OCI-LY7 (cell line): ENCODE measurements around the gene DERL3. TPM values are rescaled to one million over a fixed set of nuclear protein-coding genes. Genes with fewer than 3 reads are reported as not detected.

Experiments
- BruUV-seq: library from RNA; stranded (reverse); fragments of 400-500 nt; replicated peaks from 2 replicates; lab custom pipeline; 2021; lab: Mats Ljungman, UMichigan
- CTCF ChIA-PET: fragments of 300-600 bp; sonication (Branson Sonifier 250); formaldehyde crosslinking; loops from one replicate; lab custom pipeline; 2022; ENCODE audit warnings: antibody characterized with exemption; ENCODE audit not compliant: unreplicated experiment; lab: Charles Lee
- POLR2A ChIA-PET: fragments of 300-600 bp; sonication (Branson Sonifier 250); formaldehyde crosslinking; loops from one replicate; lab custom pipeline; 2022; ENCODE audit warnings: antibody characterized with exemption; lab: Charles Lee
- DNase-seq: peaks from one replicate; pipeline ENCODE4 v3.0.0-alpha.2; 2015; ENCODE audit warnings: low spot score
- H2AFZ ChIP-seq: fragments of 200-600 bp; sonication (generic), shearing (Covaris generic); 2 replicates; pipeline ENCODE4 v1.6.1; 2014; ENCODE audit warnings: mild to moderate bottlenecking, antibody characterized with exemption, low read length, moderate library complexity
- H3K27ac ChIP-seq: fragments of 200-600 bp; sonication (generic); 2 replicates; pipeline ENCODE4 v1.5.1; 2014; ENCODE audit warnings: mixed run types, low read depth, mild to moderate bottlenecking, moderate library complexity, low read length, inconsistent platforms; ENCODE audit not compliant: poor library complexity, severe bottlenecking
- H3K36me3 ChIP-seq: fragments of 200-600 bp; sonication (generic); 2 replicates; pipeline ENCODE4 v1.6.1; 2014; ENCODE audit warnings: mild to moderate bottlenecking, antibody characterized with exemption, low read length, moderate library complexity, mixed read lengths; ENCODE audit not compliant: insufficient read depth
- H3K4me1 ChIP-seq: fragments of 200-600 bp; sonication (generic); 2 replicates; pipeline ENCODE4 v1.5.1; 2014; ENCODE audit warnings: mild to moderate bottlenecking, low read length; ENCODE audit not compliant: insufficient read depth, poor library complexity, severe bottlenecking
- H3K4me2 ChIP-seq: fragments of 200-600 bp; sonication (generic); 2 replicates; pipeline ENCODE4 v1.6.1; 2014; ENCODE audit warnings: mild to moderate bottlenecking, low read length
- H3K4me3 ChIP-seq: fragments of 200-600 bp; sonication (generic); 2 replicates; pipeline ENCODE4 v1.5.1; 2014; ENCODE audit warnings: mild to moderate bottlenecking, low read depth, low read length; ENCODE audit not compliant: poor library complexity, severe bottlenecking
- H3K79me2 ChIP-seq: fragments of 200-600 bp; sonication (generic); 2 replicates; pipeline ENCODE4 v1.6.1; 2016; ENCODE audit warnings: low read depth, mild to moderate bottlenecking, low read length, moderate library complexity, mixed read lengths; ENCODE audit not compliant: insufficient read depth
- H3K9me2 ChIP-seq: fragments of 200-600 bp; sonication (generic); 2 replicates; pipeline ENCODE4 v1.6.1; 2016; ENCODE audit warnings: mild to moderate bottlenecking, low read length, mixed read lengths; ENCODE audit not compliant: insufficient read depth
- H3K9me3 ChIP-seq: fragments of 200-600 bp; sonication (generic); 2 replicates; pipeline ENCODE4 v1.6.1; 2014; ENCODE audit warnings: mild to moderate bottlenecking, mixed run types, low read length, mixed read lengths
- H4K20me1 ChIP-seq: fragments of 200-600 bp; sonication (generic); 2 replicates; pipeline ENCODE4 v1.6.1; 2014; ENCODE audit warnings: mild to moderate bottlenecking, antibody characterized with exemption, low read length, moderate library complexity, mixed read lengths; ENCODE audit not compliant: insufficient read depth
- EZH2phosphoT487 ChIP-seq: fragments of 200-600 bp; sonication (generic); IDR thresholded peaks from 2 replicates; pipeline ENCODE4 v1.6.1; 2018; ENCODE audit warnings: low read depth, borderline replicate concordance, mild to moderate bottlenecking, mixed run types, antibody characterized with exemption, low read length, moderate library complexity, mixed read lengths
- intact Hi-C: fragments of 100-400 bp; cut with micrococcal nuclease; formaldehyde crosslinking; loops from one replicate; pipeline ENCODE4 v1.10.0; 2022; ENCODE audit not compliant: unreplicated experiment
- total RNA-seq, 2 experiments: library from RNA; depleted of rRNA in 1 of 2; stranded (reverse); fragments of >200 nt in 1 of 2; shearing (Covaris generic) in 1 of 2; gene quantifications; 2 replicates each; pipeline ENCODE4 v1.2.3, GENCODE V29; 2014 to 2022
- TF ChIP-seq, protein P1 (sequence below): fragments of 200-600 bp; sonication (generic); conservative IDR thresholded peaks from 2 replicates; pipeline ENCODE4 v1.5.1; 2014; ENCODE audit warnings: mild to moderate bottlenecking, antibody characterized with exemption, low read length, moderate library complexity, mixed read lengths

The DERL3 gene
- total RNA-seq, 2 experiments from 2014 or later, result 44.6 to 52.1 TPM

DNA sequence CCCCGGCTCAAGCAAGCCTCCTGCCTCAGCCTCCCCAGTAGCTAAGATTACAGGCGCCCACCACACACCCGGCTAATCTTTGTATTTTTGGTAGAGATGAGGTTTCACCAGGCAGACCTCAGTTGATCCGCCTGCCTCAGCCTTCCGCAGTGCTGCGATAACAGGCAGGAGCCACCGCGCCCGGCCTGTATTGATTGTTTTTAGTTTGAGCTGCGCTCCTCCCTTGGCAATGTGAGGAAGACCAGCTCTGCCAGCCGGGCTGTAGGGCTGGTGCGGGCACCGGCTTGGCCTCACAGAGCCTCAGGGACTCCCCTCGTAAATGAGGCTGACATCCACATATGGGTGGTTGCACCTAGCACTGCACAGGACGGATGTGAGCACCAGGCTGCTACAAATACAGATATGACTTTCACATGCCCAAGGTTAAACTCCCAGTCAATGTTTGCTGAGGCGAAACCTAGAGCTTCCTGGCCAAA is 11.4 kb upstream of the DERL3 start:
- Histone ChIP-seq H4K20me1 (no peaks in the 10 kb centered on the region), H3K4me3 (no peak overlapping the region), H3K79me2 (no peaks in the 10 kb centered on the region), H3K36me3 (no peaks in the 10 kb centered on the region), H2AFZ (peak overlapping the region; percentile 34; the same call in 1 of the 2 replicates), H3K27ac (peak overlapping the region; percentile 21), H3K9me2 (no peaks in the 10 kb centered on the region), H3K4me1 (peaks cover 66% of the 10 kb centered on the region), H3K4me2 (peak overlapping the region; percentile 72), H3K9me3 (no peaks in the 10 kb centered on the region)
- no TSS peak for BruUV-seq
- ChIA-PET POLR2A (interaction anchor here (0.8 to 1.6 kb wide), 5 partner anchors 9 to 95 kb away, joined by 4 to 9 read pairs (median 5); partner anchors contain the start of genes CHCHD10, MIF and VPREB3), CTCF (interaction anchor here (0.6 to 2.1 kb wide), 10 partner anchors 7 to 336 kb away, joined by 3 to 7 read pairs (median 4); partner anchors contain the start of genes MMP11 and SLC2A11)
- TF ChIP-seq, protein P1, sequence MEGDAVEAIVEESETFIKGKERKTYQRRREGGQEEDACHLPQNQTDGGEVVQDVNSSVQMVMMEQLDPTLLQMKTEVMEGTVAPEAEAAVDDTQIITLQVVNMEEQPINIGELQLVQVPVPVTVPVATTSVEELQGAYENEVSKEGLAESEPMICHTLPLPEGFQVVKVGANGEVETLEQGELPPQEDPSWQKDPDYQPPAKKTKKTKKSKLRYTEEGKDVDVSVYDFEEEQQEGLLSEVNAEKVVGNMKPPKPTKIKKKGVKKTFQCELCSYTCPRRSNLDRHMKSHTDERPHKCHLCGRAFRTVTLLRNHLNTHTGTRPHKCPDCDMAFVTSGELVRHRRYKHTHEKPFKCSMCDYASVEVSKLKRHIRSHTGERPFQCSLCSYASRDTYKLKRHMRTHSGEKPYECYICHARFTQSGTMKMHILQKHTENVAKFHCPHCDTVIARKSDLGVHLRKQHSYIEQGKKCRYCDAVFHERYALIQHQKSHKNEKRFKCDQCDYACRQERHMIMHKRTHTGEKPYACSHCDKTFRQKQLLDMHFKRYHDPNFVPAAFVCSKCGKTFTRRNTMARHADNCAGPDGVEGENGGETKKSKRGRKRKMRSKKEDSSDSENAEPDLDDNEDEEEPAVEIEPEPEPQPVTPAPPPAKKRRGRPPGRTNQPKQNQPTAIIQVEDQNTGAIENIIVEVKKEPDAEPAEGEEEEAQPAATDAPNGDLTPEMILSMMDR, result no peak
- TF ChIP-seq EZH2phosphoT487, result no peak
- intact Hi-C loops, result loop anchor here (10.0 kb wide), 1 partner anchor 305 kb away; no protein-coding TSS in a partner anchor
- peak; percentile 63 for DNase-seq

DNA sequence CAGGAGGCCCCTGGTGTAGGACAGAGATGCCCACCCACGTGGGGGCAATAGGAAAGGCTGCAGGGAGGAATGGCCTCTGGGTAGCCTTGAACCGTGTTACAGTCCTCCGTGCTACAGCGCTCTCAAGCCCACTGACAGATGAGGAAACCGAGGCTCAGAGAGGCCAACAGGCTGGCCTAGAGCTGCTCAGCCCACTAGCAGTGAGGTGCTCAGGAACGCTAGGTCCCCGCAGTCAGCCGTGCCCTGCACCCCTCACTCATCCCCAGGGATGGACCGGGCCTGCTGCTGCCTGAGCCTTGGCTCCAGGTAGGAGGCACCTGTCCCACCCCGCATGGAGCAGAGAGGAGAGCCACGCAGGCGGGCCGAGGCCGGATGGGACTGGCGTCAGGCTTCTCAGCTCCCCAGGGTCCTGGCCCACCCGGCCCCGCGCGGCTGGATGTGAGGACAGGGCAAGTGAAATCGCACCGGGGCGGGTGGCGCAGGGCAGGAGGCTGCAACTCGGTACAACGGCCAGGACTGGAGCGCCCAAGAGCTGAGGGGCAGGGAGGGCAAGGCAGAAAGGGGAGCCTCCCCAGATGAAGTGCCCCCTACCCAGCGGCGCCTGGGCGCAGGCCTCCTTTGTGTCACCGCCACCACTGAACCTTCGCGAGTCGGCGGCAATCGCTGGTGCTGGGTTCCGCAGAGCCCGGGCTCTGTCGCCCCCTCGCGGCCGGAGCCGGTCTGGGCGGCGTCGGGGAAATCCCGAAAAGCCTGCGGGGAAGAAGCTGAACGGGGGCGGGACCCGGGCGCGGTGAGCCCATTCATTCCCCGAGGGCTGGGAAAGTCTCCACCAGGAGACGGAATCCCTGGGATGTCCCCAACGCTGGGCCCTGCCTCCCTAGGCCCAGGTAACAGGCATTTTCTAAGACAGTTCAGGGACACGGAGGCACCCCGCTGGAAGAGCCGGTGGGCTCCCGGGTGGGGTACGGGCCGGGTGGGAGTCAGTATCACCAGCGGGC is 10.5 kb upstream of the DERL3 start:
- peak overlapping the region; percentile 82 for H3K27ac ChIP-seq
- POLR2A ChIA-PET, result interaction anchor here (1.1 to 1.6 kb wide), 4 partner anchors 9 to 95 kb away, joined by 4 to 5 read pairs (median 4); partner anchors contain the start of gene VPREB3
- peaks cover 75% of the 10 kb centered on the region for H3K4me1 ChIP-seq
- no peaks in the 10 kb centered on the region for H4K20me1 ChIP-seq
- CTCF ChIA-PET, result interaction anchor here (0.6 to 2.1 kb wide), 11 partner anchors 8 to 335 kb away, joined by 3 to 7 read pairs (median 3); partner anchors contain the start of genes MMP11, SLC2A11 and SMARCB1
- peak overlapping the region; percentile 54 for H3K4me3 ChIP-seq
- peak overlapping the region; percentile 58; the same call in 1 of the 2 replicates for H2AFZ ChIP-seq
- no peak for TF ChIP-seq EZH2phosphoT487
- TF ChIP-seq, protein P1, result peak; percentile 90
- BruUV-seq, result no TSS peak
- H3K9me2 ChIP-seq, result no peaks in the 10 kb centered on the region
- H3K79me2 ChIP-seq, result no peaks in the 10 kb centered on the region
- H3K4me2 ChIP-seq, result peak overlapping the region; percentile 76
- DNase-seq, result peak; percentile 86
- intact Hi-C loops, result loop anchor here (5.0 to 10.0 kb wide), 3 partner anchors 97 to 305 kb away; partner anchors contain the start of genes VPREB3 and ZNF70
- no peaks in the 10 kb centered on the region for H3K9me3 ChIP-seq
- H3K36me3 ChIP-seq, result no peaks in the 10 kb centered on the region
